ENCODE results near the gene UBE2L6.

UBE2L6 gene

GRCh38 chr11:57527056-57527631 is 40.3 kb downstream of the UBE2L6 start:
- DNase-seq, result peak; percentile 75

- DNase-seq, result no peak
These were observed 44.1 kb downstream of the UBE2L6 start for GRCh38 chr11:57523419-57523818.

- no peak for DNase-seq
These were observed 46.4 kb downstream of the UBE2L6 start for GRCh38 chr11:57521116-57521515.

GRCh38 chr11:57516061-57516443 is 51.4 kb downstream of the UBE2L6 start:
- no peak for DNase-seq

- peak; percentile 58 for DNase-seq
These were observed 52.0 kb downstream of the UBE2L6 start, which contains the start of gene SLC43A1 for GRCh38 chr11:57515332-57516060. Gene SLC43A1 (minus strand): TSS chr11:57515702. CDS start chr11:57514111, 1,591 bp downstream.

- peak; percentile 66 for DNase-seq
These were observed 52.7 kb downstream of the UBE2L6 start for GRCh38 chr11:57514538-57515331.

- DNase-seq, result peak; percentile 47
These were observed 53.4 kb downstream of the UBE2L6 start for GRCh38 chr11:57513911-57514537.

GRCh38 chr11:57513452-57513795 is 54.0 kb downstream of the UBE2L6 start:
- DNase-seq, result no peak

GRCh38 chr11:57512646-57513451 is 54.6 kb downstream of the UBE2L6 start:
- no peak for DNase-seq

GRCh38 chr11:57511741-57512430 is 55.6 kb downstream of the UBE2L6 start:
- no peak for DNase-seq

- DNase-seq, result no peak
These were observed 58.9 kb downstream of the UBE2L6 start for GRCh38 chr11:57508341-57509170.

- DNase-seq, result no peak
These were observed 61.0 kb downstream of the UBE2L6 start for GRCh38 chr11:57506522-57506921.

- DNase-seq, result no peak
These were observed 63.0 kb downstream of the UBE2L6 start for GRCh38 chr11:57504511-57504910.

- no peak for DNase-seq
These were observed 64.6 kb downstream of the UBE2L6 start for GRCh38 chr11:57502870-57503269.

- no peak for DNase-seq
These were observed 65.1 kb downstream of the UBE2L6 start for GRCh38 chr11:57502376-57502775.

GRCh38 chr11:57501953-57502352 is 65.5 kb downstream of the UBE2L6 start:
- no peak for DNase-seq
